Colonic mucosa (tissue), 4 donors: Measurements from ENCODE around the gene ORMDL3. TPM values are rescaled to one million over a fixed set of nuclear protein-coding genes. Genes with fewer than 3 reads are reported as not detected.
"Not testable (repeated sequence)": the region's sequence is repeated elsewhere in the genome, so short reads cannot be mapped to it uniquely, and the experiment has no call there.

ENCODE experiments used
- DNase-seq: peaks from one replicate; pipeline ENCODE4 v3.0.0-alpha.2; 2020
- H3K27ac ChIP-seq: fragments of 200-600 bp; one replicate; pipeline ENCODE4 v1.8.0; 2021
- H3K27me3 ChIP-seq: fragments of 200-600 bp; one replicate; pipeline ENCODE4 v1.8.0; 2021
- H3K36me3 ChIP-seq: fragments of 200-600 bp; one replicate; pipeline ENCODE4 v1.8.0; 2021
- H3K4me1 ChIP-seq: fragments of 200-600 bp; one replicate; pipeline ENCODE4 v1.8.0; 2021; ENCODE audit warnings: mild to moderate bottlenecking
- H3K4me3 ChIP-seq: fragments of 200-600 bp; one replicate; pipeline ENCODE4 v1.8.0; 2021
- H3K9ac ChIP-seq, 2 donors: one replicate each; pipeline ENCODE4 v1.7.0; 2013; ENCODE audit warnings: control low read depth in 2 of 2, low read depth in 2 of 2, low read length in 2 of 2
- H3K9me3 ChIP-seq: fragments of 200-600 bp; one replicate; pipeline ENCODE4 v1.8.0; 2021
- intact Hi-C: fragments of 100-400 bp; cut with DNase I; formaldehyde crosslinking; loops from one replicate; pipeline ENCODE4 v1.14.1; 2022
- total RNA-seq, 2 donors: library from RNA; stranded (reverse); fragmentation: NEBNext Ultra II Directional in 1 of 2; extraction: Animal tissue kit (Norgen Biotek cat#: 25700) in 1 of 2; gene quantifications; one replicate each; pipeline ENCODE4 v1.2.1, GENCODE V29; 2021
- TF ChIP-seq, protein P1 (sequence below): fragments of 200-600 bp; IDR thresholded peaks from one replicate; pipeline ENCODE4 v1.8.0; 2022; ENCODE audit warnings: antibody characterized with exemption, mild to moderate bottlenecking
- donor health status: healthy.
- donor health status: DM: no; HTN: no; CAD: no.
- donor health status: DM: no; HTN: no; CAD: no.

The ORMDL3 gene
- total RNA-seq, 2 donors from 2014 or later, result 57.2 to 69.3 TPM

DNA sequence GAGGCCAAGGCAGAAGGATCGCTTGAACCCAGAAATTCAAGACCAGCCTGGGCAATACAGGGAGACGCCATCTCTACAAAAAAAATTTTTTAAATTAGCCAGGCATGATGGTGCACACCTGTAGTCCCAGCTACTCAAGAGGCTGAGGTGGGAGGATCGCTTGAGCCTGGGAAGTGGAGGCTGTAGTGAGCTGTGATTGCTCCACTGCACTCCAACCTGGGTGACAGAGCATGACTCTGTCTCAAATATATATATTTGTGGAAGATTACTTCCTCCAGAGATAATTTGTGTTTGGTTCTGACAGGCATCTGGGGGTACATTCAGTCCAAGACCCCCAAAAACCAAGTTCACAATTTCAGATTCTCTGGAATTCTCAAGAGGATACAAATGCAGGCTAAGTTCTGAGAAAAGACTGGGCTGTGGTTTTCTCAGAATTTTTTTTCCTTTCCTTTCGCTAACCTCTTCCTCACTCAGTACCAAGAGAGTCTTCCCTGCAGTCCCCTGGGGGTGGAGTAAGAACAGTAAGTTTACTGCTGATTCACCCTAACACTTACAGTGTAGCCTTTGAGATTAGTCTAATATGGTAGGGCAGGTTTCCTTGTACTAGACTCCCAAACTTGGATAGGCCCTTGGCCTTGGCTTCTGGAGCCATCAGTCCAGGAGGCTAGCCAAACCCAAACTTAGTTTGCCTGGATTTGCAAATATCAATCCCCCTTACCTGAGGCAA is 24.1 kb downstream of the ORMDL3 start:
- no peaks in the 10 kb centered on the region for H3K9me3 ChIP-seq
- no peak overlapping the region for H3K27ac ChIP-seq
- H3K27me3 ChIP-seq, result no peaks in the 10 kb centered on the region
- no peak overlapping the region for H3K4me3 ChIP-seq
- no peaks in the 10 kb centered on the region for H3K4me1 ChIP-seq
- intact Hi-C loops, result no loop called here
- DNase-seq, result no peak
- no peak overlapping the region for H3K9ac ChIP-seq
- TF ChIP-seq, protein P1, sequence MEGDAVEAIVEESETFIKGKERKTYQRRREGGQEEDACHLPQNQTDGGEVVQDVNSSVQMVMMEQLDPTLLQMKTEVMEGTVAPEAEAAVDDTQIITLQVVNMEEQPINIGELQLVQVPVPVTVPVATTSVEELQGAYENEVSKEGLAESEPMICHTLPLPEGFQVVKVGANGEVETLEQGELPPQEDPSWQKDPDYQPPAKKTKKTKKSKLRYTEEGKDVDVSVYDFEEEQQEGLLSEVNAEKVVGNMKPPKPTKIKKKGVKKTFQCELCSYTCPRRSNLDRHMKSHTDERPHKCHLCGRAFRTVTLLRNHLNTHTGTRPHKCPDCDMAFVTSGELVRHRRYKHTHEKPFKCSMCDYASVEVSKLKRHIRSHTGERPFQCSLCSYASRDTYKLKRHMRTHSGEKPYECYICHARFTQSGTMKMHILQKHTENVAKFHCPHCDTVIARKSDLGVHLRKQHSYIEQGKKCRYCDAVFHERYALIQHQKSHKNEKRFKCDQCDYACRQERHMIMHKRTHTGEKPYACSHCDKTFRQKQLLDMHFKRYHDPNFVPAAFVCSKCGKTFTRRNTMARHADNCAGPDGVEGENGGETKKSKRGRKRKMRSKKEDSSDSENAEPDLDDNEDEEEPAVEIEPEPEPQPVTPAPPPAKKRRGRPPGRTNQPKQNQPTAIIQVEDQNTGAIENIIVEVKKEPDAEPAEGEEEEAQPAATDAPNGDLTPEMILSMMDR, result no peak
- no peaks in the 10 kb centered on the region for H3K36me3 ChIP-seq

DNA sequence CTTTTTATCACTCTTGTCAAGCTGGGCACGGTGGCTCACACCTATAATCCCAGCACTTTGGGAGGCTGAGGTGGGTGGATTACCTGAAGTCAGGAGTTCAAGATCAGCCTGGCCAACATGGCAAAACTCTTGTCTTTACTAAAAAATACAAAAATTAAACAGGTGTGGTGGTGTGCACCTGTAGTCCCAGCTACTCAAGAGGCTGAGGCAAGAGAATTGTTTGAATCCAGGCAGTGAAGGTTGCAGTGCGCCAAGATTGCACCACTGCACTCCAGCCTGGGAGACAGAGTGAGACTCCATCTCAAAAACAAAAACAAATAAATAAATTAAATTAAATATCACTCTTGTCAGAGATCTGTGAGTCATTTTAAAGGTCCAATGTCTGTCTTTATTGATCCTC is 25.4 kb downstream of the ORMDL3 start:
- H3K36me3 ChIP-seq, intact Hi-C loops, H3K9me3 ChIP-seq: not testable (repeated sequence)

DNA sequence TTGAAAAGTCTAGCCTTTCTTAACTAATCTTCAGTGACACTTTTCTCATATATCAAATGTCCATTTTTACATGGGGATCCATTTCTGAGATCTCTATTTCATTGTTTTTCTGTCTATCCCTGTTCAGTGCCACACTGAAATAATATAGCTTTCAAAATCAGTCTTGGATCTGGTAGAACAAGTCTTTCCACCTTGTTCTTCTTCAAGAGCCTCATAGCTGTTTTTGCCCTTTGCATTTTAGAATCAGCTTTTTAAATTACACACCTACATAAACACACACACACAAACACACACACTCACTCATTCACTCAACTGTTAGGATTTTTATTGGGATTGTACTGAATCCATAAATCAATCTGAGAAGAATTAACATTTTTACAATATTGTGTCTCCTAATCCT is 28.2 kb downstream of the ORMDL3 start:
- TF ChIP-seq, protein P1, result no peak
- no peaks in the 10 kb centered on the region for H3K27me3 ChIP-seq
- no peaks in the 10 kb centered on the region for H3K36me3 ChIP-seq
- DNase-seq, result no peak
- intact Hi-C loops, result no loop called here
- H3K9me3 ChIP-seq, result no peaks in the 10 kb centered on the region
- H3K9ac ChIP-seq, result no peak overlapping the region
- H3K4me3 ChIP-seq, result no peak overlapping the region
- no peaks in the 10 kb centered on the region for H3K4me1 ChIP-seq
- no peak overlapping the region for H3K27ac ChIP-seq

More for the DNA sequence above, 25.4 kb downstream of the ORMDL3 start:
- not testable (repeated sequence) for H3K9ac ChIP-seq, H3K4me3 ChIP-seq, H3K27me3 ChIP-seq, H3K4me1 ChIP-seq, DNase-seq, H3K27ac ChIP-seq

DNA sequence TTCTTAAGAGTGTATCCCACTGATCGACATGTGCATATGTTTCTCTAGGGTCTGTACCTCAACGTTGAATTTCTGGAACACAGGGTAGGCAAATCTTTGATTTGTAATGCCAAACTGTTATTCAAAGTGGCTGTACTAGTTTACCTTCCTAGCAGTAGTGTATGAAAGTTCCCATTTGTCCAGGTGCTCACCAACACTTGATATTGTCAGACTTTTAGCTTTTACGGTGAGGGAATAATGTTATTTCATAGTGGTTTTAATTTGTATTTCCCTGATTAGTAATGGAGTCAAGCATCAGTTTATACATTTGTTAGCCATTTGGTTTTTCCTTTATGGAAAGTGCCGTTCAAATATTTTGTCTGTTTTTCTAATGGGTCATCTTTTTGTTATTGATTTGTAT is 29.3 kb downstream of the ORMDL3 start:
- no peaks in the 10 kb centered on the region for H3K27me3 ChIP-seq
- no peaks in the 10 kb centered on the region for H3K4me1 ChIP-seq
- H3K9ac ChIP-seq, result no peak overlapping the region
- H3K9me3 ChIP-seq, result no peaks in the 10 kb centered on the region
- H3K4me3 ChIP-seq, result no peak overlapping the region
- no peaks in the 10 kb centered on the region for H3K36me3 ChIP-seq
- DNase-seq, result no peak
- H3K27ac ChIP-seq, result no peak overlapping the region
- TF ChIP-seq, protein P1, result no peak
- intact Hi-C loops, result no loop called here

DNA sequence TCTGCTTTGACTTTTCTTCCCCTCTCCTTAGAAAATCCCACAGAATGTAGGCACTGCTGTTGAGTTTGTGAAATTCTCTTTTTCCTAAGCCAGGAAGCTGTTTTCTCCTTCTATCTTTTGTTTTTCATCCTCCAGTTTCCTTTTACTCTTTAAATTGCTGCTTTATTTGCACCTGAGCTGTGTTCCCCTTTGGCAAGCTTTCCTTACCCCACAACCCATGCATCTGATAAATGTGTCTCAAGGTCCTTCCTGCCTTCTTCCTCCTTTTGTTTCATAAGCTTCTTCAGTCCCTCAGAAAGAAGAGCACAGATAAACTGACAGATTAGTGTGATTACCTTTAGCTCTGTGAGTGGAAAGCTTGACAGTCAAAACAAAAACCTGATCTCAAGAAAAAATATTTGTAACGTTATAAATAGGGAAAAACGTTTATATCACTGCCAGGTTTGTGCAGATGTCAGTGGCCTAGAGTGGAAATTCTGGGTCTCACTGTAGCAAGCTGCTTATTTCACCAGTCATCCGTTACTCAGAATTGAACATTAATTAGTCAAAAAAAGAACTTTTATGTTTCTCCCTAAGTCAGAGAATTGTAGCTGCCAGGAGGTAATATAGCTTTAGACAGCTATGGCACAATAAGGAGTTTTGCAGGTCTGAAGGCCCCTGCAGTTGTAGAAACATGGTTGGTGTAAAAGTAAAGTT is 32.6 kb downstream of the ORMDL3 start:
- H3K4me3 ChIP-seq, result no peak overlapping the region
- intact Hi-C loops, result no loop called here
- H3K9ac ChIP-seq, result no peak overlapping the region
- no peaks in the 10 kb centered on the region for H3K9me3 ChIP-seq
- H3K36me3 ChIP-seq, result no peaks in the 10 kb centered on the region
- no peaks in the 10 kb centered on the region for H3K27me3 ChIP-seq
- no peak overlapping the region for H3K27ac ChIP-seq
- TF ChIP-seq, protein P1, result no peak
- H3K4me1 ChIP-seq, result no peaks in the 10 kb centered on the region
- DNase-seq, result no peak

DNA sequence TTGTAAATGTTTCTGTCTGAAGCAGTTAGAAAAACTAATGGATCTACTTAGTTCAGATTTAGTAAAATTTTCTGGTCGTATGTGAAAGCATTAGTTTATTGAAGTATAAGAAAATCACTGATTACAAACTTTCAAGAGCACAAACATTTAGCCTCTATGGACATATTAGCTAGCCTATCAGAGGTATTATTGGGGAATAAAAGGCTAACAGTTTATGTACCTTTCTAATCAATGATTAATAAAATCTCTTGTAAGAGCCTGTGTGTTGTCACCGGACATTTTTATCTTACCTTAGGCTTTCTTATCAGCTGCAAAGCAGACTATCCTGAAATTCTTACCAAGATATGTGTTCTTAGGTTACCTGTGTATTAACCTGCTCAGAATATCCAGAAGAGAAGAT is 38.2 kb downstream of the ORMDL3 start:
- Histone ChIP-seq H3K9ac (no peak overlapping the region), H3K27ac (no peak overlapping the region), H3K4me1 (no peaks in the 10 kb centered on the region), H3K36me3 (no peaks in the 10 kb centered on the region), H3K4me3 (no peak overlapping the region), H3K27me3 (no peaks in the 10 kb centered on the region), H3K9me3 (no peaks in the 10 kb centered on the region)
- DNase-seq, result no peak
- intact Hi-C loops, result no loop called here
- TF ChIP-seq, protein P1, result no peak
